HG03039 (cell line): ENCODE measurements around the gene BATF2.
"Not testable (repeated sequence)": the region's sequence is repeated elsewhere in the genome, so short reads cannot be mapped to it uniquely, and the experiment has no call there.

Source experiments
- ATAC-seq: cut with Tn5 transposase; IDR thresholded peaks from one replicate; pipeline ENCODE4 v1.9.1; 2021; ENCODE audit warnings: mild to moderate bottlenecking, moderate library complexity; ENCODE audit not compliant: unreplicated experiment

The BATF2 gene

GRCh38 chr11:65013888-65014725, 17.3 kb upstream of the BATF2 start, which contains the start of gene ARL2:
Gene ARL2, plus strand, starts transcription at chr11:65014160. Its CDS starts 48 bp downstream, at chr11:65014208.
- ATAC-seq: peak; percentile 76

GRCh38 chr11:65013130-65013887, 16.5 kb upstream of the BATF2 start:
- peak; percentile 52 for ATAC-seq

DNA sequence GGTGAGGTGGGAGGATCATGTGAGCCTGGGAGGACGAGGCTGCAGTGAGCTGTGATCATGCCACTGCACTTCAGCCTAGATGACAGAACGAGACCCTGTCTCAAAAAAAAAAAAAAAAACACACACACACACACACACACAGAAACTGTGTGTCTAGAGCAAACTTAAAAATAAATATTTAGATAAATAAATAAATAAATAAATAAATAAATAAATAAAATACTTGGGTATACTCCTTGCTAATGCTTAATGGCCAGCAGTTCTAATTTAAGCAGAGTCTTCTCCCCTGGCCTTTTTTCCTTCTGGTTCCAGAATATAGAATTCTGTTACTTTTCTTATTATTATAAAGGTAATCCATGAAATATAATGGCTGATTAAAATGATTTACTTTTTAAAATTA, 12.1 kb upstream of the BATF2 start:
- no peak for ATAC-seq

GRCh38 chr11:65008016-65008415, 11.2 kb upstream of the BATF2 start:
- no peak for ATAC-seq

GRCh38 chr11:65003968-65004367, 7.2 kb upstream of the BATF2 start:
- ATAC-seq: not testable (repeated sequence)

GRCh38 chr11:65003282-65003681, 6.5 kb upstream of the BATF2 start:
- no peak for ATAC-seq

- ATAC-seq: no peak
These were observed 5.9 kb upstream of the BATF2 start for GRCh38 chr11:65002706-65003105.

DNA sequence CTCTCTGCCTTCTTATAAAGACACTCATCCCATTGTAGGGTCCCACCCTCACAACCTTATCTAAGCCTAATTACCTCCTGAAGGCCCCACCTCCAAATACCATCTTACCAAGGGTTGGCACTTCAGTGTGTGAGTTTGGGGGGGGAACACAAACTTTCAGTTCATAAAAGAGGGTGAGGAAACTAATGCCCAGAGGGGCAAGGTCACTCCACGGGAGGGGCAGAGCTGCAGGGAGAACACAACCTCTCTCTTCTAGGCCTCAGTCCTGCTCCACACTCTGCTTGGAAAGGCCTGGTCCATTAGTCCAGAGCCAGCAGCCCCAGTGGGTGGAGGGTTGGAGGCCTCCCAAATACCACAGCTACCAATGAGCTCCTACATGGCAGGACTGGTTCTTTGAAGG, 2.7 kb upstream of the BATF2 start:
- ATAC-seq: no peak

GRCh38 chr11:64998690-64999431, 2.1 kb upstream of the BATF2 start:
- ATAC-seq: no peak

- no peak for ATAC-seq
These were observed 1.4 kb upstream of the BATF2 start for GRCh38 chr11:64998141-64998540.

DNA sequence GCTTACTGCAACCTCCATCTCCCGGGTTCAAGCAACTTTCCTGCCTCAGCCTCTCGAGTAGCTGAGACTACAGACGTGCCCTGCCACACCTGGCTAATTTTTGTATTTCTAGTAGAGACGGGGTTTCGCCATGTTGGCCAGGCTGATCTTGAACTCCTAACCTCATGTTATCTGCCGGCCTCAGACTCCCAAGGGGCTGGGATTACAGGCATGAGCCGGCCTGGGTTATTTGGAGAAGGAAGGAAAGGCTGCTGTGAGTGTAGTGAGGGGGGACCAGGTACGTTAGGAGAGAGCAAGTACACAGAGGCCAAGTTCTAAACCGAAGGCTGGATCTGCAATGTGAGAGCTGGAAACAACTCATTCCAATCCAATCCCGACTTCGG, 453 bp downstream of the BATF2 start:
- no peak for ATAC-seq

DNA sequence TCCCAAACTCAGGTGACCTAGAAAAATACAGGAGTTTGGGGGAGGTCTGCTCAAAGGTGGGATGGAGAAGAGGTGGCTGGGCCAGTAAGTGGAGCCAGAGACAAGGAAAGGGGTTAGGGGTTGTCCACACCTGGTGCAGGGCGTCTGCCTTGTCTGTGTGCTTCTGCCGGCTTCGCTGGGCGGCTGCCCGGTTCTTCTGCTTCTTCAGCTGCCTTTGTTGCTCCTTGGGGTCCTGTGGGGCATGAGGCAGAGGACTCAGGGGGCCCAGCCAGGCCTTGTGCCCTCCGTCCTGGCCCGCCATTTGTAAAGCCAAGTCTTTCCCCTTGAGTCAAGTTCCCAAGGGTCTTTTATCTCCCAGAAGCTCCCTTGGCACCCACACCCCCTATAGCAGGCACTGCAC, 2.5 kb downstream of the BATF2 start:
- no peak for ATAC-seq

DNA sequence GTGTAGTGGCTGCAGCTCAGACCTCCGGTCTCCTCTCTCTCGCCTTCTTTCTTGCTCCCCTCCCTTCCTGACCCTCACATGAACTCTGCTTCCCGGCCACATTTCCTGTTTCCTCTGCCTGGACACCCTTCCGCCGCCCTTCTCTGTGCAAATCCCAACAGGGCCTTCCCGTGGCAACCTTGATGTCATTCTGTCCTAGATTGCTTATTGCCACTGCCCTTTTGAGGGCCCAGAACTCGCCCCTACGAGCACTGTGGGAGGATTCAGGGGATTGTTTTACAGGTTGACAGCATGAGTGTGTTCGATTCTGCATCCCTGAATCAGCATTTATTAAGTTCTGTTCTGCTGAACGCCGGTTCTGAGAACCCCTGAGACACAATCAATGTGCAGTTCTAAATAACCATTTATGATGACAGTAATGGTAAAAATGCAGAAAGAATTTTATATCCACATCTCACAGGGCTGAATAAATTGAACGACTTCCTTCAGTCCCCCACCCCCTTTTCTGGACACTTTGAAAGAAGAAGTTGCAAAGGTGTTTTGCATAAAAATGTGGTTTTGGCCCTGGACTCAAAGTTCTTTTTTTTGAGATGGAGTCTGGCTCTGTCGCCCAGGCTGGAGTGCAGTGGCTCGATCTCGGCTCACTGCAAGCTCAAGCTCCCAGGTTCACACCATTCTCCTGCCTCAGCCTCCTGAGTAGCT, 6.4 kb downstream of the BATF2 start:
- no peak for ATAC-seq

GRCh38 chr11:64989416-64989815, 7.4 kb downstream of the BATF2 start:
- ATAC-seq: no peak

DNA sequence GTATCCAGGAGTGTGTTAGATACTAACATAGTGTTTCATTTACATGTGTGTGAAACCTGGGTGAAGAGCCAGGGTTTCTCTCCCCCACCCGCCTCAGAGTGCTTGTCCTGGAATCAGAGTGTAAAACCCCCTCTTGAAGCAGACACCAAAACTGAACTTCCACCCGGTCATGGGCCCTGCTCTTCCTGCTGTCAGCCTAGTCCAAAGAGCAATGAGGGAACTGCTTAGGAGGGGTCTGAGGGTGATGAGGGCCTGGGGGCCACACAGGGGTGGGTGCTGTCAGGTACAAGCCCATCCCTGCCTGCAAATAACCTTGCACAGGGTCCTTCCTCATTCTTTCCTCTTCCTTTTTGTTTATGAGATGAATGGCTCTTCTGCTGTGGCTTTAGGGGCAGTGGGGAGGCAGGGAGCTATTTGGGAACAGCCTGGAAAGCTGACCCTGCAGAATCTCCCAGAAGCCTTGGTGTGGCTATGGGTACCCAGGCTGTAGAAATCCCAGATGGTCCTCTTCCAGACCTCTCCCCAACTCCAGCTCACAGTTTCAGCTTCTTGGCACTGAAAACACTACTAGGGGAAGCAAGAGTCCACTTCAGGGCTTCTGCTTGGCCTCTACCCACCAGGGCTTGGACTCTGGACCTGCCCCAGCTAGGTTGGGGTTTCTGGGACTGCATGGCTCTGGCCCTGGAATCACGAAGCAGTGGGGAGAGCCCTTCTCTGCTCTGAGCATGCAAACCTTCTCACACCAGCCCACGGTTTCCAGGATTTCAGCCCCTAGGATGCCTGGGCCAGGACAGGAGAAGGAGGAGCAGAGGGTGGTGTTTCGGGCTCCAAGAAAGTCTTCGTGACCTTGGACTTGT, 8.5 kb downstream of the BATF2 start:
- no peak for ATAC-seq

- not testable (repeated sequence) for ATAC-seq
These were observed 13.4 kb downstream of the BATF2 start for GRCh38 chr11:64983339-64983738.

GRCh38 chr11:64976651-64977050, 20.1 kb downstream of the BATF2 start:
- no peak for ATAC-seq

DNA sequence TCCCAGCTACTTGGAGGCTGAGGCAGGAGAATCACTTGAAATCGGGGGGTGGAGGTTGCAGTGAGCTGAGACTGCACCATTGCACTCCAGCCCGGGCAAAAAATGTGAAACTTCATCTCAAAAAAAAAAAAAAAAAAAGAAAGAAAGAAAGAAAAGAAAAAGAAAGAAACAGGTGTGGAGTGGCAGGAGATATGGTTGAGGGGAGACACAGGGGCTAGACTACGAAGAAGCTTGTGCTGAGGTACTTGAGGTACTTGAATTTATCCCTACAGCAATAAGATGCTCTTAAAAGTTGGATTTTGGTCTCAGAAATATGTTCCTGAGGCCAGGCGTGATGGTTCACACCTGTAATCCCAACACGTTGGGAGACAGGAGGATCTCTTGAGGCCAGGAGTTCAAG, 22.6 kb downstream of the BATF2 start:
- no peak for ATAC-seq

DNA sequence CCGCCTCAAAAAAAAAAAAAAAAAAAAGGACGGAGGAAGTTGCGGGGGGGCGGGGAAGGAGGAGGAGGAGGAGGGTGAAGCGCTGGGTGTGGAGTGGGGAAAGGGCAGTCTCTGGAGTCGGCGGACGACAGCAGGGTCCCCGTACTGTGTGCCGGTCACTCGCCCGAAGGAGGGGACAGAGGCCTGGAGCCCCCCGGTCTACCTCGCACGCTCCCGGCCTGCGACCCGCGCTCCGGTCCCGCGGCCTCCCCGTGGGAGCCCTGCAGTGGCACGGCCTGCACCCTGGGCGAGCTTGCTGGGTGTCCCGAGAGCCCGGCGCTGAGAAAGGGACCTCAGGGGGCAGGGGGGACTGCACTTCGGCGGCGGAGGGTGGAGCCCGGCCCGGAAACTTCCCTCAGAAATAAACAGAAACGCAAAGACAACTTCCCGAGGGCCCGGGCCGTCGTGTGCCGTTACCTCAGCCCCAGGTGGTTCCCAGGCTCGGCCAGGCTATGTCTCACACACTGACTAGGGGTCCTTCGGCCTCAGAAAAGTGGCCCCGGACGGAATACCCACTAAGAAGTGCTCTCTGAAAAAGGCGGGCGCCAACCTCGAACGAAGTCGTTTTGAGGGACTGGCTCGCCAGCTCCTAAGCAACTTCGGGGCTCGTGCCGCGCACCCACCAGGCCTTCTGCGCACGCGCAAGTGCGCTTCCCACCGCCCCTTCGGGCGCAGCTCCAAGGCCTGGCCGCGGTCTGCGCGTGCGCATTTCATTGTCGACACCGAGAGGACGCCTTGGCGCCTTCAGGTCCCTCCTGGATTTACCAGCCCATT, 25.1 kb downstream of the BATF2 start, which contains the start of gene MAJIN:
Gene MAJIN, minus strand, starts transcription at position 688 of the 813 bp plus-strand sequence. CDS start 12,703 bp downstream, outside the sequence.
- ATAC-seq: no peak
